Subcutaneous adipose tissue (tissue), 4 donors: ENCODE results near the gene PACSIN2. TPM values are rescaled to one million over a fixed set of nuclear protein-coding genes. Genes with fewer than 3 reads are reported as not detected.

Experiments used
- total RNA-seq, 4 donors: library from RNA; depleted of rRNA; stranded (reverse); fragments of >200 nt; gene quantifications; one replicate each; pipeline ENCODE4 v1.1.0, GENCODE V29; 2016
- TF ChIP-seq, protein P1 (sequence below): fragments of 450-650 bp; IDR thresholded peaks from one replicate; pipeline ENCODE4 v1.5.1; 2016; ENCODE audit warnings: low read depth, mild to moderate bottlenecking, control low read depth, antibody characterized with exemption, moderate library complexity

The PACSIN2 gene
- total RNA-seq, 4 donors from 2014 or later: 36.5 to 45.8 (median 39.9) TPM

DNA sequence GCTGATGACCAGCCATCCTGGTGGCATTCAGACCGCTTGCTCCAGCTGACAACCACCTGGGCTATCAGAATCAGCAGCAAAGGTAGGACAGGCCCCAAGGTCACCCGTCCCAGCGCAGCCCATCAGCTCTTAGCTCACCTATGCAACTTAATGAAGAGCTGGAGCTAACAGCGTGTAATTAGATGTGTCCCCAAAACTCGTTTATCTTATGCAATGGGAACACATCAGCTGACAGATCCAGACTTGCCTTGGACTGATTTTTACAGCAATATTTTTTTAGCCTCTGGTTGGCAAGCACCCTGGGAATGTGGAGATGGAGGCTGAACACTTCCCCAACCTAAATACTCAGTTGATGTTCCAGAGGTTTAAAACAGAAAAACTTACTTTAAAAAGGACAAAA is 76.0 kb downstream of the PACSIN2 start:
- TF ChIP-seq, protein P1, sequence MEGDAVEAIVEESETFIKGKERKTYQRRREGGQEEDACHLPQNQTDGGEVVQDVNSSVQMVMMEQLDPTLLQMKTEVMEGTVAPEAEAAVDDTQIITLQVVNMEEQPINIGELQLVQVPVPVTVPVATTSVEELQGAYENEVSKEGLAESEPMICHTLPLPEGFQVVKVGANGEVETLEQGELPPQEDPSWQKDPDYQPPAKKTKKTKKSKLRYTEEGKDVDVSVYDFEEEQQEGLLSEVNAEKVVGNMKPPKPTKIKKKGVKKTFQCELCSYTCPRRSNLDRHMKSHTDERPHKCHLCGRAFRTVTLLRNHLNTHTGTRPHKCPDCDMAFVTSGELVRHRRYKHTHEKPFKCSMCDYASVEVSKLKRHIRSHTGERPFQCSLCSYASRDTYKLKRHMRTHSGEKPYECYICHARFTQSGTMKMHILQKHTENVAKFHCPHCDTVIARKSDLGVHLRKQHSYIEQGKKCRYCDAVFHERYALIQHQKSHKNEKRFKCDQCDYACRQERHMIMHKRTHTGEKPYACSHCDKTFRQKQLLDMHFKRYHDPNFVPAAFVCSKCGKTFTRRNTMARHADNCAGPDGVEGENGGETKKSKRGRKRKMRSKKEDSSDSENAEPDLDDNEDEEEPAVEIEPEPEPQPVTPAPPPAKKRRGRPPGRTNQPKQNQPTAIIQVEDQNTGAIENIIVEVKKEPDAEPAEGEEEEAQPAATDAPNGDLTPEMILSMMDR: no peak

DNA sequence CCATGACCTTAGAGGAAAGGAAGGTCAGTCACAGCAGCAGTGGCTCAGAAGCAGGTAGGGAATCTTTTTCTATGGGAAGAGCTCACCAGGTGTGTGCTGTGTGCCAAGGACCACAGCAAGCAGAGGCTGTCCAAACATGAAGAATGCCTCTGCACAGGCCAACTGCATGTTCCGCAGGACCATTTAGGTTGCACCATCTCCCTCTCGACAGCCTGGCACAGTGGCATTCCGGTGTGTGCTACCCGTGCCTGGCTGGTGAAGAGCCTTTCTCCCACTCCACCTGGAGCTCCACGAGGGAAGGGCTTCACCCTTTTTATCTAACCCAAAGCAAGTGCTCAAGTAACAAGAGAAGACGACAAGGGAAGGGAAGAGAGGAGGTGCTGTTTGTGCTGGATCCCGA is 76.5 kb downstream of the PACSIN2 start:
- TF ChIP-seq, protein P1: no peak

DNA sequence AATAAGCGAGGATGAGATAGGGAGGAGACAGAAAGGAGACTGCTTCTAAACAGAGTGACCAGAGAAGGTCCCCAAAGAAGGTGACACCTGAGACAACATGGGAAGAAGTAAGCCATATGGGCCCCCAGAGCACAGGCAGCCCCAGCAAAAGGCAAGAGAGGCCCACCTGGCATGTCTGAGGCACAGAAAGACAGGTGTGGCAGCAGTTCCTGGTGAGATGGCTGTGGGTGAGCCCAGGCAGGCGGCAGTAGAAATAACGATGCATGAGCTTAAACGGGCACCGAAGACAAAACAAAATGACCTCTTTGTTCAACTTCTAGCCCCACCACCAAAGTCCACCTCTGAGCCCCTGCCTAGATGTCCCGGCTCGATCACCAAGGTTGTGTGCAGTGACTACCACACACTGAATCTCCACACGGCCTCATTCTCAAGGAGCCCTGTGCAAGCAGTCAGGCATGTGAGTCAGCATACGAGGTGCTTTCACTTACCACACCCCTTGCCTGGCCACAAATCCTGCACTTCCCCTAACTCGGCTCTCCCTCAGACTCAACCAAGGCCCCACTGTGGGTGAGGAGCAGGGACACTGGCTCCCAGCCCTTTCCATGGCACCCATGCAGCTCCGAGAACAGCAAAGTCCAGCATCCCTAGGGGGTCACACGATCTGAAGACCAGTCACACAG is 77.6 kb downstream of the PACSIN2 start:
- TF ChIP-seq, protein P1: no peak

GRCh38 chr22:42934338-42934737 is 80.6 kb downstream of the PACSIN2 start:
- TF ChIP-seq, protein P1: no peak

- TF ChIP-seq, protein P1: no peak
Measured at GRCh38 chr22:42933485-42934091, 81.4 kb downstream of the PACSIN2 start.

- TF ChIP-seq, protein P1: no peak
Measured at GRCh38 chr22:42932857-42933484, 82.0 kb downstream of the PACSIN2 start.

GRCh38 chr22:42932197-42932519 is 82.8 kb downstream of the PACSIN2 start:
- TF ChIP-seq, protein P1: no peak
